ENCODE measurements around the gene CALR. TPM values are rescaled to one million over a fixed set of nuclear protein-coding genes. Genes with fewer than 3 reads are reported as not detected.
A peak's percentile ranks its signal among the peaks of the same experiment; 100 is the strongest.

CALR gene
- total and polyA plus RNA-seq, 9 of the 15 experiments (the other 6 are each of a cell fraction or from before 2014, with no cell fraction given), result 126 to 811 (median 642) TPM

GRCh38 chr19:12946092-12946721 is 7.8 kb downstream of the CALR start (continued):
- no peak for TF ChIP-seq RBM34 (IDR thresholded peaks at IDR 0.05; ENCODE audit: borderline replicate concordance, insufficient read depth, low read length)
- TF ChIP-seq FUS (optimal IDR thresholded peaks at IDR 0.05; ENCODE audit: low read depth, low read length), result peak; percentile 39
- TF ChIP-seq, protein P1, sequence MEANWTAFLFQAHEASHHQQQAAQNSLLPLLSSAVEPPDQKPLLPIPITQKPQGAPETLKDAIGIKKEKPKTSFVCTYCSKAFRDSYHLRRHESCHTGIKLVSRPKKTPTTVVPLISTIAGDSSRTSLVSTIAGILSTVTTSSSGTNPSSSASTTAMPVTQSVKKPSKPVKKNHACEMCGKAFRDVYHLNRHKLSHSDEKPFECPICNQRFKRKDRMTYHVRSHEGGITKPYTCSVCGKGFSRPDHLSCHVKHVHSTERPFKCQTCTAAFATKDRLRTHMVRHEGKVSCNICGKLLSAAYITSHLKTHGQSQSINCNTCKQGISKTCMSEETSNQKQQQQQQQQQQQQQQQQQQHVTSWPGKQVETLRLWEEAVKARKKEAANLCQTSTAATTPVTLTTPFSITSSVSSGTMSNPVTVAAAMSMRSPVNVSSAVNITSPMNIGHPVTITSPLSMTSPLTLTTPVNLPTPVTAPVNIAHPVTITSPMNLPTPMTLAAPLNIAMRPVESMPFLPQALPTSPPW (CRISPR knock-in tag; IDR thresholded peaks at IDR 0.05), result 0 out of 2 replicates have a peak, but pooled peaks have one; percentile 2
- no peak for TF ChIP-seq KLF16 (IDR thresholded peaks at IDR 0.05)
- TF ChIP-seq POLR2G (IDR thresholded peaks at IDR 0.05; ENCODE audit: low read depth, low read length), result peak; percentile 82
- TF ChIP-seq HNRNPK (IDR thresholded peaks at IDR 0.05; ENCODE audit: low read depth, low read length, poor library complexity, severe bottlenecking), result peak; percentile 36
- peak; percentile 53; the same call in 1 of the 2 replicates for TF ChIP-seq BCOR (IDR thresholded peaks at IDR 0.05)
- peak; percentile 99 for TF ChIP-seq ZBTB7A (IDR thresholded peaks at IDR 0.05; ENCODE audit: borderline replicate concordance, control insufficient read depth, low read depth, low read length)
- 0 out of 2 replicates have a peak, but pooled peaks have one; percentile 29 for TF ChIP-seq MEF2D (tag; conservative IDR thresholded peaks at IDR 0.05; ENCODE audit: low read depth)
- TF ChIP-seq ATF3 (IDR thresholded peaks at IDR 0.05), result no peak
- peak; percentile 75; the same call in 1 of the 2 replicates for TF ChIP-seq ATF3 (CRISPR knock-in tag; conservative IDR thresholded peaks at IDR 0.05)
- no peak; the same call in 1 of the 2 replicates for TF ChIP-seq ARID4B (CRISPR knock-in tag; IDR thresholded peaks at IDR 0.05)
- 0 out of 2 replicates have a peak, but pooled peaks have one; percentile 33 for TF ChIP-seq PML (IDR thresholded peaks at IDR 0.05; ENCODE audit: low read length)
- TF ChIP-seq RBFOX2 (IDR thresholded peaks at IDR 0.05; ENCODE audit: low read depth, low read length), result peak; percentile 86
- no peak for TF ChIP-seq FOXP1 (CRISPR knock-in tag; IDR thresholded peaks at IDR 0.05)
- peak; percentile 80; the same call in 1 of the 2 replicates for TF ChIP-seq ZNF3 (CRISPR knock-in tag; IDR thresholded peaks at IDR 0.05)
- 0 out of 2 replicates have a peak, but pooled peaks have one; percentile 33 for TF ChIP-seq HMGXB4 (CRISPR knock-in tag; IDR thresholded peaks at IDR 0.05)
- TF ChIP-seq LCOR (CRISPR knock-in tag; IDR thresholded peaks at IDR 0.05), result no peak
- TF ChIP-seq ZFX (CRISPR knock-in tag; IDR thresholded peaks at IDR 0.05), result peak; percentile 52
- peak; percentile 91 for TF ChIP-seq PCBP1 (IDR thresholded peaks at IDR 0.05; ENCODE audit: low read depth, low read length, poor library complexity, severe bottlenecking)
